Measurements from ENCODE around the gene HCN1.
A peak's percentile ranks its signal among the peaks of the same experiment; 100 is the strongest.
"Not testable (repeated sequence)": the region's sequence is repeated elsewhere in the genome, so short reads cannot be mapped to it uniquely, and the experiment has no call there.

HCN1 gene

DNA sequence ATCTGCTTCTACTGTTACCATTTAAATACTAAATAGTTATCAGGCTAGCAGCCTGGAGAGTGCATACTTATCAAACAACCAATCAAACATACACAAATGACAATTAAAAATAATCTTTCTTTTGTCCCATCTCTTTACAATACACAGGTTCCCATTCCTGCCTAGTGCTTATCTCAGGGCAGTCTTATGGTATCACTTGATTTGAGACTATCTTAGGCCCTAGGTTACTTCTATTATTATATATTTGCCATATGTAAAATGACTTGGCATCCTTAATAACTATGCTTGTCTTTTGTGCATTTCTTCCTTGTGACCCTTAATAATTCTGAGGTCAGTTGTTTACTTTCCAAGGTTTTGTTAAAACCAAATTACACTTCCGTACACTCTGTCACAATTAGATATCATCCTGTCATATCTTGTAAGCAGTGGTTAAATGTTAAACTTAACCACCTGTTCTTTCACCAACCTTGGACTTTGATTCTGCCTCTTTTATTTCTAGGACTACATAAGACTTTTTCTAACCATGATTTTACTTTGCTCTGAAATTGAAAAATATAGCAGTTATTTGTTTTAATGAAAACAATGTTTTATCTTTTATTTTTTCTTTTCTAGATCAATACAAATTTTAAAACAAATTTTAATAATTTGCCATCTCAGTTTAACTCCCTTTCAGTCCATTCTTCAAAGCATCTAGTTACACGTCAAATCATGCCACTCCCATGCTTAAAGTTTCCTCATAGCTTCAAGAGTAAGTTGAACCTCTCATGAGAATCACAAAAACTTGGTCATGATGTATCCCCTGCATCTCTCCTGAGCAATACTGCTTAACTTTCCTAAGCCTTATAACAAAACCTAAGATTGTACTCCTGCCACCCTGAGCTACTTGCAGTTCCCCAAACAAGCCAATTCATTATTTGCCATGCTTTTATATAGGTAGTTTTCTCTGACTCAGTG lies 281.3 kb downstream of the HCN1 start:
- no peak for DNase-seq (ENCODE audit: low spot score)

DNA sequence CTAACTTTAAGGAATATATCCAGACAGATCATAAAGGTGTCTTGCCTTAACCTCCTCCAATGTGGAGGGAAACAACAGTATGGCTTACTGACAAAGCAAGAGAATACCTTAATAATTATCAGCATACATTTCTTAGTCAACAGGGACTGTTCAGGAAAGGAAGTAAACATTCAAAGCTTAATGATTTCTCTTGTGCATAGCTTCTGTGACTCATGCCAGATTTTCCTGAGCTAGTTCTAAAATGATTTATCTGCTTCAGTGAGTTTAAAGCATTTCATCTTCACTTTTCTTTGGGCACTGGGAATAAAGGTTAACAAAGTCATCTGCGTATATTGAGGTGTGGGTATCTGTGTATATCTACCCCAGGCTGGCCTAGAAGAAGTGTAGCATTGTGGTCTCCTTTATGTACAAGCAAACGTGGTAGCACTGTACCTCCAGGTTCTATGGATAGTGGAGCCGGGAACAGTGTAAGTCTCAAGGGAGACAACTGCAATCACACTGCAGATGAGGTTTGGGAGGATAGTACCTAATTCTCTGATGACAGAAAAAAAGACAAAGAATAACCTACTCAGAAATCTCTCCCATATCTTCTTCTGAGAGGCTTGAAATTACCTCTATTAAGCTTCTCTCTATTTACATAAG lies 284.1 kb downstream of the HCN1 start:
- peak; percentile 2 for DNase-seq (ENCODE audit: low spot score)

DNA sequence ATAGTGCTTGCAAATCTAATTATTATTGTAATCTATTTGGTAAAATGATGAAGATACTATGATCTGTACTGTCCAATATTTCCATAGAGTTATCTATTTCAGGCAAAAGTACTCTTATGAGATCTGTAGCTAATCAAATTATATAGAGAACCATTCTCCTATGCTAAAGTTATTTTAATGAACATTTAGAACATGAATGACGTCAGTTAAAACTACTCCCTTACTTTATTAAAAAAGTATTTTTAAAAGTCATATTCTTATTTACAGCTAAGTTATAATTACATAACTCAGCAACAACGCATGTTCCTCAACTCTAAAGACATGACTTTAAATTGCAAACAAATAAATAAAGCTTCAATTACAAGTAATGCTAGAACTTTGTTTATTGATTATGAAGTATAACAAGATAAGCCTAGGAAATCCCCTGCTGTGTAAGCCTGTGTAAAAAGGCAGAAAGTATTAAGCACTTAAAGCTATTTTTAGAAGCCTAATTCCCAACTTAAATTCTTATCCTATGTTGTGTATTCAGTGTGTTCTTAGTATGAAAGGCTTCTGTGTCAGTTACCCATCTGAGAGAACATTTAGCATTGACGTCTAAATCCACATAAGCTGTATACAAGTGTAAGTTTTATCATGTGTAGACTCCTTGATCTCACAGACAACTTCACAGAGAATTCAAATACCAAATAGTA lies 285.7 kb downstream of the HCN1 start:
- no peak for DNase-seq (ENCODE audit: low spot score)

DNA sequence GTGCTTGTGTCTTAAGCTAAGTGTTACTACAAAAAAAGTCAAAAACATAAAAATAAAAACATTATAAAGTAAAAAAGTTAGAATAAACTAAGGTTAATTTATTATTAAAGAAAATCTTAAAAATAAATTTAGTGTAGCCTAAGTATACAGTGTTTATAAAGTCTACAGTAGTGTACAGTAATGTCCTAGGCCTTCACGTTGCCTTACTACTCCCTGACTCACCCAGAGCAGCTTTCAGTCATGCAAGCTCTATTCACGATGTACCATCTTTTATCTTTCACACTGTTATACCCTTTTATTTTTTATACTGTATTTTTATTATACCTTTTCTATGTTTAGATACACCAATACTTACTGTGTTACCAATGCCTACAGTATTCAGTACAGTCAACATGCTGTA lies 288.1 kb downstream of the HCN1 start:
- no peak for DNase-seq (ENCODE audit: low spot score)

DNA sequence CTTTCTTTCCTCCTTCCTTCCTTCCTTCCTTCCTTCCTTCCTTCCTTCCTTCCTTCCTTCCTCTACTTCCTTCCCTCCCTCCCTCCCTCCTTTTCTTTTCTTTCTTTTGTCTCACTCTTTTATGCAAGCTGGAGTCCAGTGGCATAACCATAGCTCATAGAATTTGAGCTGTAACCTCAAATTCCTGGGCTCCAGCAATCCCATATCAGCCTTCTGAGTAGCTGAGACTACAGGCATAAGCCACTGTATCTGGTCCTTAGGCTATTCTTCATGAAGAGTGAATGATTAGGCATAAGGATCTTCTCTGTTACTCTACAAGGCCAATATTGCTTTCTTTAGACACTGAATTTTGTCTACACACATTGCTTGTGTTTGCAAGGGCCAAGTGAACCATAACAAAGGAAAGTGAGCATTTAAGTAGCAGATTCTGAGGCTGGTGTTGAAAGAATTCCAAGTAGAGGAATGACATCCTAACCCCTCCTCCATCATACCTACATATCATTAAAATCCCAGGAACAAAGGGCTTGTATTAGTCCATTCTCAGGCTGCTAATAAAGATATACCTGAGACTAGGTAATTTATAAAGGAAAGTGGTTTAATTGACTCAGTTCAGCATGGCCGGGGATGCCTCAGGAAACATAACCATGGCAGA lies 293.2 kb downstream of the HCN1 start:
- DNase-seq (ENCODE audit: low spot score) = no peak

DNA sequence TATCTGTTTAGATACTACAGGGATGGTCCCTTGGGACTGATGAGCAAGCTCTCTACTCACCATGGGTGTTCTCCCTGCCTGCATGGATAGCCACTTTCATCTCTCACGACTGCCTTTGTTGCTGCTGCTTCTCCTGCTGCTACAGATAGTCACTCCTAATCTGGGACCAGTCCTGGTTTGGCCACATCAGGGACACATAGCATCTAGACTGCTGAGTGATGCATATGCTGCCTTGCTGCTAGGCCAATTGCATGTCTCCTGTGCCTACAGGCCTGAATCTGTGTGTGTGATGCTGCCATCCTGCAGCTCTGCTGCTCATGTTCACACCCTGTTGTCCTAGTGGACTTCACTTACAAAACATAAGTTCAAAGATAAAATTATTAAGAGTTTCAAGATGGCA lies 297.1 kb downstream of the HCN1 start:
- DNase-seq (ENCODE audit: low spot score) = no peak

DNA sequence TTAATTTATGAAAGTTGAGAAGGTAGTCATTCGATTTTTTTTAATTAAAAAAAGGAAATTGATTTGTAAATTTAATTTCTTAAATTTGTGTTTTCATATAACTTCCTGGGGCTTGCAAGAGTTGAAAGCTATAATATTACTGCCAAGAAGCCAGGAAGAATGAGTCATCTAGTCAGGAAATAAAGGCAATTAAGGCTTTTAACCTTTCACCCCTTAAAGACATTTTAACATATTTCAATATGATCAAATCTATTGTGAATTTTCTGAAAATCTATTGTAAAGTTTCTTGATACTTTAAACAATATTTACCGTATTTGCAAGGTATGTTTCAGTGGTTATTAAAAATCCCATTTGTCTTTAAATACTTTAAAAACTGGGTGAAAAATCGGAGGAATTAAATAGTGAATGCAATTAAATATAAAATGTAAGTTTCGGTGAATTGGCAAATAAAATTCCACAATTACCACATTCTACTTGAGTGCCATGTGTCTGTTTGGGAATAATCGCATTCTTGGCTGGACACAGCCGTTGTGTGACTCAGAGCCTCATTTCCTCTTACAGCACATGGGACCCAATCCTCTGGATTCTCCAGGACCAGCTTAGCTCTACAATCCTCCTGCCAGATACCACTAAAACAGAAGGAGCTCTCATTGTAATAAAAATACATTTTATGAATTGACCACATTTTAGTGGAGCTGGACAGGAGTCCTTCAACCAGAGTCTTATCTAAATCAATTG lies 310.7 kb downstream of the HCN1 start:
- DNase-seq (ENCODE audit: low spot score) = peak; percentile 51

DNA sequence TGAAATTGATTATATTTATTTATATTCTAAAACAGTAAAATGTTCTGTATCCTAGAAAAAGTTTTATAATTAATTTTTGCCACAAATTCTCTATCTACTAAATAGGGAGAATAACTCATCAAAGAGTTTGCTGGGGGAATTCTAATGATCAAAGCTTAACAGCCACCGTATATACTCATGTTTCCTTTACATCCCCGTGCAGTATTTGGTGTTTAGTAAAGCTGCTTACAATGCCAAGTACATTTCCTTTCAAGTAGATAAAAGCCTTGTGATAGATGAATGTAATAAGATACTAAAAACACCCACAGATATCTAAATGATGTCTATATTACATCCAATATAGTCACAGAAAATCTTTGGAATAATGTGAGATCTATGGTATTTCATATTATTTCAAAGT lies 312.2 kb downstream of the HCN1 start:
- DNase-seq (ENCODE audit: low spot score) = no peak

DNA sequence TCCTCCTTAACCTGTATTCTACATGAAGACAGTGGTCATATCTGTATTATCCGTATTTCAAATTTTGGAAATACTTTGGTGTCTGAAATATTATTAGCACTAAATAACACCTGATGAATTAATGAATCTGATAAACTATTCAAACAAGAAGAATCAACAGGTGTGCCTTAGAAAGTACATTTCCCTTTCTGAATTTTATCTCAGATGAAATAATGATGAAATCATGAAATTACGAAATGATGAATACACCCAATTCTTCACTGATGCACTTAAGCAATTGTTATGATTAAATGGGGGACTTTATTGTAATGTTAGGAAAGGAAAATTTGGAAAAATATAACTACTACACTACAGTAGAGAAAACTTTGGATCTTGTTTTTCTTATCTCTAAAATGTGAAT lies 313.6 kb downstream of the HCN1 start:
- no peak for DNase-seq (ENCODE audit: low spot score)

DNA sequence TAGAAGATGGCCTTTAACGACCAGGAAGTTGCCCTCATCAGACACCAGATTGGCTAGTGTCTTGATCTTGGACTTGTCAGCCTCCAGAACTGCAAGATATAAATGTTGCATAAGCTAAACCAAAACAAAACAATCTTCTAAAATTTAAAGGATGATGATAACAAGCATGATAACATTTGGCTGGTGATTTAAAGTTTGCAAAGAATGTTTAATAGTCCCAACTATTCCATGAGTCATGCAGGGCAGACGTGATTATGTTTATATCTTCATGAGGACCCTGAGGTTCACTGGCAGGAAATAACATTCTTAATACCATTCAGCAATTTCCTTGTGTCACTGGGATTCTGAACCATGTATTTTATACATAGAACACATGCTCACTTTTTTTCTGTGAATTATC lies 319.8 kb downstream of the HCN1 start:
- no peak for DNase-seq (ENCODE audit: low spot score)

DNA sequence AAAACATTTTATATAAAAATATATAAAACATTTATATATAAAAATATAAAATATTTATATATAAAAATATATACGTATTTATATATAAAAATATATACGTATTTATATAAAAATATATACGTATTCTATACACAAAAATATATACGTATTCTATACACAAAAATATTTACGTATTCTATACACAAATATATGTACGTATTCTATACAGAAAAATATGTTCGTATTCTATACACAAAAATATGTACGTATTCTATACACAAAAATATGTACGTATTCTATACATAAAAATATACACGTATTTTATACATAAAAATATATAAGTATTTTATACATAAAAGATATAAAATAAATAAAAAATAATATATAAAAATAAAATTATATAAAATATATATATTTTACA lies 323.6 kb downstream of the HCN1 start:
- no peak for DNase-seq (ENCODE audit: low spot score)

DNA sequence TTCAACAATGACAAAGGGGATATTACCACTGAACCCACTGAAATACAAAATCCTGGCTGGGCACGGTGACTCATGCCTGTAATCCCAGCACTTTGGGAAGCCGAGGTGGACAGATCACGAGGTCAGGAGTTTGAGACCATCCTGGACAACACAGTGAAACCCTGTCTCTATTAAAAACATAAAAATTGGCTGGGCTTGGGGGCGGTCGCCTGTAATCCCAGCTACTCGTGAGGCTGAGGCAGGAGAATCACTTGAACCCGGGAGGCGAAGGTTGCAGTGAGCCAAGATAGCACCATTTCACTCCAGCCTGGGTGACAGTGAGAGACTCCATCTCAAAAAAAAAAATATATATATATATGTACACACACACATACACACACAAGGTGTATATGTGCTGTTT lies 324.8 kb downstream of the HCN1 start:
- not testable (repeated sequence) for DNase-seq (ENCODE audit: low spot score)

DNA sequence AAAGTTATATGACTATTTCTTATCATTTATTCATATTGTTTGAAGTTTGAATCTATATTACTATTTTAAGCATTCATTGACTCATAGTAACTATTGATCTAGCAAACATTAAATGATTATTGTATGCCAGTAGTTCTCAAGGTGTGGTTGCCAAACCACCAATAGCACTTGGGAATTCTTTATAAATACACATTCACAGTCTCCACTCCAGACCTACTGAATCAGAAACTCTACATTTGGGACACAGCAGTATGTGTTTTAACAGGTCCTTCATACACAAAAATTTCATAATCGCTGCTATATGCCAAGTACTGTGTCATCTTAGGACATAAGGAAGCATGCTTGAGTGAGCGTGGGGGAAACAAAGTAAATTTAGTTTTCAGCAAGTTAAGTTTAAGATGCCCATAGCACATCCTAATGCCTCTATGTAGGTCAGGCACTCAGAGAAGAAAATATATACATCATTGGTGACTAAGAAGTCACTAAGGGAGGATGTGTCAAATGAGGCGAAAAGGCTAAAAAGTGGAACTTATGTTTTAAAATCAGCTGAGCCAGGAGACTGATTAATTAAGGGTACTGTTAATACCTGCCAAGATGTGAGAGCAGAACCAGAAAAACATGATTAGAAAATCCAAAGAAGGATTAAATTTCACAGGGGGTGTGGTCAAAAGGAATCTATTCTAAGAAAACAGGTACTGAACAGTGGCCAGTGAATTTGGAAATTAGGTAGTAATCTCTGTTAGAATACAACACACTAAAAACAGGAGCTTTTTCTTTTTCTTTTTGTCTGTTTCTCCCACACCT lies 340.8 kb downstream of the HCN1 start:
- DNase-seq (ENCODE audit: low spot score) = no peak

DNA sequence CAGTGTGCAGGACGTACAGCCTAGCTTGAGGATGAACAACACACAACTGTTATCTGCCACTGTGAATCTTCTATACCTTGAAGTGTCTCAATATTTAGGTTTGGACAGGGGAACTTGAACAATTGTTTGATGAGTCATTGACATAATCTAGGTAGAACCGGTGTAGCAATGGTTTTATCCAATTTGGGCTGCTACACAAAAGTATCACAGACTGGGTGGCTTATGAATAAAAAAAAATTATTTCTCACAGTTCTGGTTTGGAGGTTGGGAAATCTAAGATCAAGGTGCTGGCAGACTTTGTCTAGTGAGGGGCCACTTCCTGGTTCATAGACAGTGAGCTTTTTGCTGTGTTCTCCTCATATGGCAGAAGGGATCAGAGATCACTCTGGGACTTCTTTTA lies 359.7 kb downstream of the HCN1 start:
- no peak for DNase-seq (ENCODE audit: low spot score)

DNA sequence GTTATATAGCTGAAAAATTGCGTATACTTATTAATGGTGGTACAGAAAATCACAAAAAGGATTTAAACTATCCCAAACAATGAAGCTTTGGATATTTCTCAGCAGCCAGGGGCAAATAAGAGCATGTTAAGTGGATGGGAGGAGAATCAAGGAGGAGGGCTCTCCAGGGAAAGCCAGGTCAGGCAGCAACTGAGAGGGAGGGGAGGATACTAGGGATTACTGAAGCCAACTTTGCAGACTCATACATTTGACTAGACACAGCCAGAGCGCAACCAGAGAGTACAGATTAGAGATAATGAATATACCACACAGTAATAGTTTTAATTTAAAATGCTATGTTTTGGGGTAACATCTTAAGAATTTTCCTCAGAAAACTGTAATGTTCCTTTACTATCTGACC lies 360.2 kb downstream of the HCN1 start:
- DNase-seq (ENCODE audit: low spot score) = no peak

DNA sequence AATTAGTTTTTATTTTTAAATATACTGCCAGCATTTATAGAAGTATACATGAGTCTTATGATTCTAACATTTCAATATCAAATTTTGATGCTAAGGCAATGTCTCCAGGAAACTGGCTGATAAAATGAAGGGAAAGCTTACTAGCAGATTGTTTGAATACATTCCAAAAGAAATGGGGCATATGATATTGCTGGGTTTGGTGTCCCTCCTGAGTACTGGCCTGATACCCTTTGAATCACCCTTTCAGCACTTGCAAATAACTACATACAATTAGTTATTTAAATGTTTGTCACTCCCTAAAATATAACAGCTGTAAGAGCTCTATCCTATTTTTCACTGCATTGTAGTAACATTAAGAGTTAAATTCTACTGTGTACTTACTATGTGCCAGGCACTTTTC lies 360.8 kb downstream of the HCN1 start:
- no peak for DNase-seq (ENCODE audit: low spot score)

DNA sequence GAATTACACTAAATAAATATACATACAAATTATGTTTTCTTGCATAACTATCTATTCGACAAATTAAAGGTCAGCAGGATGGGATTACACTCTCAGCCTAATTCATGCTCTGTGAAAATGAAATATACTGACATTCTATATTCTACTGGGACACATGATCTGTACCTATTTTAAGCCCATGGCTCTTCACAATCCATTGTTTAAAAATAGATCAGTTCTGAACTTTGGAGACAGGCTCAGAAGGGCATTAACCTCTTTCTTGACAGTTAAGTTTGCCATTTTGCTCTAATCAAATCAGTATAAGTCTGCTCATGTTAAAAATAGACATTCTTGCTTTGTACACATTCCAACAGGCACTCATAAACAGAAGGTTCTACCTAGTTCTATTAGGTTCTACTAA lies 361.2 kb downstream of the HCN1 start:
- DNase-seq (ENCODE audit: low spot score) = no peak

DNA sequence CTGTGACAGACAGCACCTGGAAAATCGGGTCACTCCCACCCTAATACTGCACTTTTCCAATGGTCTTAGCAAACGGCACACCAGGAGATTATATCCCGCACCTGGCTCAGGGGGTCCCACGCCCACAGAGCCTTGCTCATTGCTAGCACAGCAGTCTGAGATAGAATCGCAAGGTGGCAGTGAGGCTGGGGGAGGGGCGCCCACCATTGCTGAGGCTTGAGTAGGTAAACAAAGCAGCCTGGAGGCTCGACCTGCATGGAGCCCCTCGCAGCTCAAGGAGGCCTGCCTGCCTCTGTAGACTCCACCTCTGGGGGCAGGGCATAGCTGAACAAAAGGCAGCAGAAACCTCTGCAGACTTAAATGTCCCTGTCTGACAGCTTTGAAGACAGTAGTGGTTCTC lies 383.6 kb downstream of the HCN1 start:
- DNase-seq (ENCODE audit: low spot score) = not testable (repeated sequence)

DNA sequence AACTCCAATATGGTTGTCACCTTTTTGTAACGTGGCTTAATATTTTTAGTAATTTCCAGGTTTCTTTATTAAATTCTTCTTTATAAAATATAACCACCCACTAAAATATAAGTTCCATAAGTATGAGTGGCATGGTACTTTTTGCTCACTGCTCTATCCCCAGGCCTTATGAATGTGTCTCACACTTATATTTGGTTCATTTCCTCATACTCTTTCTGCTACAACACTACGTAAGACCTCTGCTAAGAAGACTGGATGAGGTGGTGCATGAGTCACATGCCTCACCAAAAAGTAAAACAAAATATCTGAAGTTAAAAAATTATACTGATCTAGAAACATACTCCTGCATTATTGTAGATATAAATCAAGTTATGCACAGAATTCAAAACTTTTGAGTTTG lies 400.9 kb downstream of the HCN1 start:
- no peak for DNase-seq (ENCODE audit: low spot score)

DNA sequence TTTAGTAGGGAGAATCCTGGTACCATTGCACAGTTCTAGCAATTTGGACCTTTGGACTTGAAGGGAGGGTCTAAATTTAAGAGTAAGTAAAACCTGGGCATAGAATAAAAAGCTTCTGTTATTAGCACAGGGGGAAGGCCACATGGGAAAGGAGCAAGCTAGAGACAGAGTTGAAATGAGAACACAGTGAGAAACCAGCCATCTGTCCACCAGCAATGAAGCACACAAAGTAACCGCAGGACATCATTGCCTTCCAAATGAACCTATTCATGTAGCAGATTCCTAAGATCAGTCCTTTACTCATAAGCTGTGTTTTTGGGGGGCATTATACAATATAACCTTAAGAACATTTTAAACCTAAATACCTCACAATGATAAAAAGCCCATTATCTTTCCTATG lies 407.4 kb downstream of the HCN1 start:
- no peak for DNase-seq (ENCODE audit: low spot score)

DNA sequence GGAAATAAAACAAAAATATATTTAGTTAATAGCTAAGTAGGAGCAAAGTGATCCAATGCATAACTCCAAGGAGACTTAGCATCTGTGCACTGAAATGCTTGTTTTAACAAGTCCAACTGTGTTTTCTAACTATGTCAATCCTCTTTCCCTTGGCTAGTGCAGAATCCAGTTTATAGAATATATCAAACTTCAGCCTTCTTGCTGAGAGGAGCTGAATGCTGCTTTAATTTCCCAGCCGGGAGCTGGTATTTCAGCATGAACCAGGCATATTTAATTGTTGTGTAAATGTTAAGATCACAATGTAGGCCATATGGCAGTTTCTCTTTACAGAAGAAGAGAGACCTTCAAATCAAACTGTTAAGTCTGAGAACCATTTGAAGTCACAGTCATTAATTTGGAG lies 411.7 kb downstream of the HCN1 start:
- DNase-seq (ENCODE audit: low spot score) = no peak
